ENCODE data around the gene NUP155.
"Not testable (repeated sequence)": the region's sequence is repeated elsewhere in the genome, so short reads cannot be mapped to it uniquely, and the experiment has no call there.

DNA sequence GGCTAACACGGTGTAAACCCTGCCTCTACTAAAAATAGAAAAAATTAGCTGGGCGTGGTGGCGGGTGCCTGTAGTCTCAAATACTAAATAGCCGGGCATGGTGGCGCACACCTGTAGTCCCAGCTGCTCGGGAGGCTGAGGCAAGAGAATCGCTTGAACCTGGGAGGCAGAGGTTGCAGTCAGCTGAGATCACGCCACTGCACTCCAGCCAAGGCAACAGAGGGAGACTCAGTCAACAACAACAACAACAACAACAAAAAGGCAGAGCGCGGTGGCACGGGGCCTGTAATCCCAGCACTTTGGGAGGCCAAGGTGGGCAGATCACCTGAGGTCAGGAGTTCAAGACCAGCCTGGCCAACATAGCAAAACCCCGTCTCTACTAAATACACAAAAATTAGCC, 7.2 kb upstream of the NUP155 start:
- TF ChIP-seq EZH2 (IDR thresholded peaks at IDR 0.05); POLR2AphosphoS5 (IDR thresholded peaks at IDR 0.05; ENCODE audit: borderline replicate concordance, low read depth, low read length): not testable (repeated sequence)

Data from SK-N-MC (cell line).